ENCODE results near the gene CLCN4.

CLCN4 gene

DNA sequence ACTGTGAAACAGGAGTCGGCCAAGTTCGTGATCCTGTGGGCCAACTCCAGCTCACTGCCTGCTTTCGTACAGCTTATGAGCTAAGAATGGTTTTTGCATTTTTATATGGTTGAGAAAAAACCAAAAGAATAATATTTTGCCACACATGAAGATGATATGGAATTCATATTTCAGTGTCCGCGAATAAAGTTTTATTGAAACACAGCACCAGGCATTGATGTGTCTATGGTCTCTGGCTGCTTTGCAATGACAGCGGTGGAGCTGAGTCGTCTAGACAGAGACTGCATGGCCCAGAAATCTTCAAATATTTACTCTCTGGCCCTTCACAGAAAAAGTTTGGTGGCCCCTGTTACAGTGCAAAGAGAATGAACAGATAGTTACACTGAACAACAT, 20.2 kb downstream of the CLCN4 start:
- H3K27me3 ChIP-seq (ENCODE audit: control insufficient read depth, insufficient read depth, low read length) = peaks cover 4% of the 10 kb centered on the region; the same call in 1 of the 2 replicates
- peaks cover 42% of the 10 kb centered on the region for H3K4me1 ChIP-seq (ENCODE audit: control insufficient read depth, insufficient read depth, low read length)

DNA sequence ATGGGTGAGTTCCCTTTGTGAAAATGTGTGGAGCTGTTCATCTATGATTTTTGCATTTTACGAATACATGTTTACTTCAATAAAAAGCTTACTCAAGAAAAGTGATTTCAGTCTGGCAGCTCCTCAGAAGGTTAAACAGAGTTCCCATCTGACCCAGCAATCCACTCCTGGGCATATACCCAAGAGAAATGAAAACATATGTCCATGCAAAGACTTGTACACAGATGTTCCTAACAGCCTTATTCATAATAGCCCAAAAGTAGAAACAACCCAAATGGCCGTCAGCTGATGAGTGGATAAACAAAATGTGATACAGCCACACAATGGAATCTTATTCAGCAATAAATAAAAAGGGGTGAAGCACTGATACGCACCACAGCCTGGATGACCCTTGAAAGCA, 20.8 kb downstream of the CLCN4 start:
- H3K9ac ChIP-seq (ENCODE audit: low read length) = no peak overlapping the region
- peaks cover 37% of the 10 kb centered on the region for H3K4me1 ChIP-seq (ENCODE audit: control insufficient read depth, insufficient read depth, low read length)
- H3K27ac ChIP-seq (ENCODE audit: low read depth, low read length) = no peak overlapping the region
- peaks cover 4% of the 10 kb centered on the region; the same call in 1 of the 2 replicates for H3K27me3 ChIP-seq (ENCODE audit: control insufficient read depth, insufficient read depth, low read length)
- H3K36me3 ChIP-seq (ENCODE audit: control insufficient read depth, insufficient read depth, low read length) = no peaks in the 10 kb centered on the region
- H3K9me3 ChIP-seq (ENCODE audit: control insufficient read depth, insufficient read depth, low read depth, low read length) = no peaks in the 10 kb centered on the region
- no peak overlapping the region for H3K4me3 ChIP-seq (ENCODE audit: low read depth, low read length)

More for the DNA sequence above, 20.2 kb downstream of the CLCN4 start:
- Histone ChIP-seq H3K4me3 (ENCODE audit: low read depth, low read length) (no peak overlapping the region), H3K36me3 (ENCODE audit: control insufficient read depth, insufficient read depth, low read length) (no peaks in the 10 kb centered on the region), H3K9me3 (ENCODE audit: control insufficient read depth, insufficient read depth, low read depth, low read length) (no peaks in the 10 kb centered on the region), H3K9ac (ENCODE audit: low read length) (no peak overlapping the region), H3K27ac (ENCODE audit: low read depth, low read length) (no peak overlapping the region)

DNA sequence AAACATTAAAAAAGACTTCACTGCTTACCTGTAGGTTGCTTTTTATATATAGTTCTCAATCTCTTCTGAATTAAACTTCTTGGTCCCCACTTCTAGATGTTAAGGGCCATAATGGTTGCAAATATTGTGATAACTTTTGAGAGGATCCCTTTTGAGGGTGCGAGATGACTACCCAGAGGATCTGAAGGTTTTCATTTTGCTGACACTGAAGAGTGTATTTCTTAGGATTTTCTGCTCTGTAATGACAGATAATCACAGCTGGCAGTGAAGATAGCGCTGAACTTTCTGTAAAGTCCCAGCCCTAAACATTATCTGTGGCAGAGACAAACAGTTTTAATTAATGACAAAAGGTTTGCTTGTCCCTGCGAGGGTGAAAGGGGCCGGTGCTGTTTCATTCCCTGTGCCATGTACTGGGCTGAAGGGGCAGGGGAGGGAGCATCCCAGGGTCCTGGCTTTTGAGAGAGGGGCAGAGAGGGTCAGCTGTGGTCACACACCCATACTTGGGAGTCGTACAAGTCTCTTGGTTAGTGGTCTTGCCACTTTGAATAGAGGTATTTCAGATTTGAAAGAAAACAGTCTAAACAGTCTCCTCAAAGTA, 22.2 kb downstream of the CLCN4 start:
- no peak overlapping the region for H3K27ac ChIP-seq (ENCODE audit: low read depth, low read length)
- H3K9me3 ChIP-seq (ENCODE audit: control insufficient read depth, insufficient read depth, low read depth, low read length) = no peaks in the 10 kb centered on the region
- no peaks in the 10 kb centered on the region for H3K36me3 ChIP-seq (ENCODE audit: control insufficient read depth, insufficient read depth, low read length)
- H3K4me3 ChIP-seq (ENCODE audit: low read depth, low read length) = no peak overlapping the region
- H3K27me3 ChIP-seq (ENCODE audit: control insufficient read depth, insufficient read depth, low read length) = peaks cover 8% of the 10 kb centered on the region; the same call in 1 of the 2 replicates
- no peak overlapping the region for H3K9ac ChIP-seq (ENCODE audit: low read length)
- peaks cover 25% of the 10 kb centered on the region for H3K4me1 ChIP-seq (ENCODE audit: control insufficient read depth, insufficient read depth, low read length)

DNA sequence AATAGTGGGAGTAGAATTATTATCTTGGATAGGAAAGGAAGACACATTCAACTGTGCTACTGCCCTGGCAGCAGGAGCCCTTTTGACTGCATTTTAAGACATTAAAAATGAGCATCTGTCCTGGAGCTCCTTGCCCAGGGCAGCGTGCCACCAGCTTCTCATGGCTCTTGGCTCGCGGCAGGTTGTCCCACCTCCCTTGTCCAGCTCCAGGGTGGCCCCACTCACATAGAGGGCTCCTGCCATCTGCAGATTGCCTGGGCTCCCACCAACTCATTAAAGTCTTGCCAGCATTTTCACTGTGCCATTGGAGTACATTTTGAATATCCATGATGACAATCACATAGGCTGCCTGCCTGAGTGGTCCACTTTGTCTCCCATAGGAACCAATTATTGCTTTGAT, 27.0 kb downstream of the CLCN4 start:
- Histone ChIP-seq H3K9me3 (ENCODE audit: control insufficient read depth, insufficient read depth, low read depth, low read length) (no peaks in the 10 kb centered on the region), H3K9ac (ENCODE audit: low read length) (no peak overlapping the region), H3K4me3 (ENCODE audit: low read depth, low read length) (no peak overlapping the region), H3K27ac (ENCODE audit: low read depth, low read length) (no peak overlapping the region), H3K4me1 (ENCODE audit: control insufficient read depth, insufficient read depth, low read length) (peaks cover under 1% of the 10 kb centered on the region; the same call in 1 of the 2 replicates), H3K27me3 (ENCODE audit: control insufficient read depth, insufficient read depth, low read length) (peaks cover 5% of the 10 kb centered on the region; the same call in 1 of the 2 replicates), H3K36me3 (ENCODE audit: control insufficient read depth, insufficient read depth, low read length) (no peaks in the 10 kb centered on the region)

DNA sequence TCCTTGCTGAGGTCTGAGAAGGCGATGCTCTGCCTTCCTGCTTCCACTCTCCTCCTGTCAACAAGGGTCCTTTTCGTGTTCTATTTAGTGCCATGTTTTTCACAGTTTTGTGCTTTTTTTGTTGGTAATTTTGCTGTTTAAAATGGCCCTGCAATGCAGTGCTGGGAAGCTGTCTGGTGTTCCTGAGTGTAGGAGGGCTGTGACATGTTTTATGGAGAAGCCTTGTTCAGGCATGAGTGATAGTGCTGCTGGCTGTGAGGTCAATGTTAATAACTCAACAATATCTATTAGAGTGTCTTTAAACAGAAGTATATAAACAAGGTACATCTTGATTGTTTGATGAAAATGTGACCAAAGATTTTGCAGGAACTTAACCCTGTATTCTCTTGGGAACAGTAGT, 27.6 kb downstream of the CLCN4 start:
- H3K4me3 ChIP-seq (ENCODE audit: low read depth, low read length) = no peak overlapping the region
- H3K4me1 ChIP-seq (ENCODE audit: control insufficient read depth, insufficient read depth, low read length) = peaks cover 7% of the 10 kb centered on the region
- H3K9ac ChIP-seq (ENCODE audit: low read length) = no peak overlapping the region
- H3K9me3 ChIP-seq (ENCODE audit: control insufficient read depth, insufficient read depth, low read depth, low read length) = no peaks in the 10 kb centered on the region
- no peaks in the 10 kb centered on the region for H3K36me3 ChIP-seq (ENCODE audit: control insufficient read depth, insufficient read depth, low read length)
- no peak overlapping the region for H3K27ac ChIP-seq (ENCODE audit: low read depth, low read length)
- H3K27me3 ChIP-seq (ENCODE audit: control insufficient read depth, insufficient read depth, low read length) = peaks cover 5% of the 10 kb centered on the region; the same call in 1 of the 2 replicates

DNA sequence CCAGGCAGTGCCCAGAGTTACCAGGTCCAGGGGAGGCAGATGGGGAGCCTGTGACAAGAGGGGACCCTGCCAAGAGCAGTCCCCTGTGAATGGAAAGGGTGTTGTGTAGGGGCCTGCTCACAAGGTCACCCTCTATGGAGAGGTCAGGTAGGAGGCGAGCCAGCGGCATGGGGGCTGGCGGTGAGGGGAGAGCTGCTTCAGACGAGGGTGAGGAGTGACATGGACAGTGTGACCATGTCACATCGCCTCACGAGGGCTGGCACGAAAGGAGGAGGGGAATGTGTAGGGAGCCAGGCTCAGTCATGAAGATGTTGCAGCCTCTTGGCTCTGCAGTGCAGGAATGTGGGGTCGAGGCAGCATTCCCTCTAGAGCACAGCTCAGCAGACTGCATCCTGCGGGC, 29.6 kb downstream of the CLCN4 start:
- H3K4me3 ChIP-seq (ENCODE audit: low read depth, low read length) = no peak overlapping the region
- no peak overlapping the region for H3K9ac ChIP-seq (ENCODE audit: low read length)
- H3K27ac ChIP-seq (ENCODE audit: low read depth, low read length) = no peak overlapping the region
- H3K4me1 ChIP-seq (ENCODE audit: control insufficient read depth, insufficient read depth, low read length) = peaks cover 8% of the 10 kb centered on the region
- peaks cover 5% of the 10 kb centered on the region; the same call in 1 of the 2 replicates for H3K27me3 ChIP-seq (ENCODE audit: control insufficient read depth, insufficient read depth, low read length)
- no peaks in the 10 kb centered on the region for H3K36me3 ChIP-seq (ENCODE audit: control insufficient read depth, insufficient read depth, low read length)
- H3K9me3 ChIP-seq (ENCODE audit: control insufficient read depth, insufficient read depth, low read depth, low read length) = no peaks in the 10 kb centered on the region

DNA sequence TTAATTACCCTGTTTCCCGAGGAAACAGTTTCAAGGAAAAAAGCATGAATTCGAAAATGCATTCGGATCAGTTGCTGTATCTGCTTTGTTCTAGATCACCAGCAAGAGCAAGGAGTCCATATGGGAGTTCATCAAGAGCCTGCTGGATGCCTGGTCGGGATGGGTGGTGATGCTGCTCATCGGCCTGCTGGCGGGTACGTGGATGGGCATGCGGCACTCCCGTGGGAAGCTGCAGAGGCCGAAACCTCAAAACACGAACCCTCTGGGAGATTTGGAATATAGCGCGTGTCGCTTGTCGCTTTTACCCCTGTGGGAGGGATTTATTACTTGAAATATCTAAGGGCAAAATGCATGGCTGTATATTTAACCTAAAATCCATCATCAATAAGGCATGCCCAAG, 30.6 kb downstream of the CLCN4 start:
- Histone ChIP-seq H3K9me3 (ENCODE audit: control insufficient read depth, insufficient read depth, low read depth, low read length) (no peaks in the 10 kb centered on the region), H3K4me1 (ENCODE audit: control insufficient read depth, insufficient read depth, low read length) (peaks cover 8% of the 10 kb centered on the region), H3K27me3 (ENCODE audit: control insufficient read depth, insufficient read depth, low read length) (peaks cover 5% of the 10 kb centered on the region; the same call in 1 of the 2 replicates), H3K36me3 (ENCODE audit: control insufficient read depth, insufficient read depth, low read length) (no peaks in the 10 kb centered on the region), H3K4me3 (ENCODE audit: low read depth, low read length) (no peak overlapping the region), H3K9ac (ENCODE audit: low read length) (no peak overlapping the region), H3K27ac (ENCODE audit: low read depth, low read length) (no peak overlapping the region)

DNA sequence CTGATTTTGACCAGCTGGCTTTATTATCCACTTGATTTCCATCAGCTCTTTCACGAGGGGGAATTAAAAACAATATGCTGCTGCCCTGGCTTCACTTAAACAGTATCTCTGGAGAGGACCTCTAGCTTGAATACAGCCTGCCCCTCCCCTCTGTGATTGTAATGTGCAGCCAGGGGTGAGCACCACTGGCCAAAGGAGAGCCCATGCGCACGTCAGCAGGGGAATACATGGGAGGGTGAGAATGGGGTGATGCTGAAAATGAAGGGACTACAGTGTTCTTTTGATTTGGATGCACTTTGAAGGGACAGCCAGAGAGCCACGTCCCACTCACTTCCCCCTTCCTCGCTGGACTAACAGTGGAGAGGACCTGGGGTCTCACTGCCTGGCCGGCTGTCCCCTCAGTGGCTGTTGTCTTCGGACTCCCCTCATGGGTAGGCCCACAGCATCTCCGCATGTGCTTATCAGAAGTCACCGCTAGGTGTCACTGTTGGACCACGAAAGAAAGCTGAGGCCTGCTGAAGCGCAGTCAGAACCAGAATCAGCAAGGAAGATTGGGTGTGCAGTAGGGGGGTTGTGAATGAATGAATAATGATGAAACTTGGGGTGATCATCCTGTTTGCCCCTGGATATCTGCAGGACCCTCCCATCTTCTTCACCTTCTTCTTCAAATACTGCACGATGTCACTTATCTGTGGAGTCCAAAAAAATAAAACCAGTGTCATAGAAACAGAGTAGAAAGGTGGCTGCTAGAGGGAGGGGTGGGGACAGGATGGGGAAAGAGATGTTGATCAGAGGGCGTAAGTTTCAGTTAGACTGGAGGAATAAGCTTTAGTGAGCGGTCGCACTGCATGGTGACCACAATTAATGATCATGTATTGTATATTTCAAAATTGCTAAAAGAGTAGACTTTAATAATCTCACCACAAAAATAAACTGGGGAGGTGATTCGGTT, 32.8 kb downstream of the CLCN4 start:
- Histone ChIP-seq H3K27me3 (ENCODE audit: control insufficient read depth, insufficient read depth, low read length) (no peaks in the 10 kb centered on the region), H3K27ac (ENCODE audit: low read depth, low read length) (no peak overlapping the region), H3K4me3 (ENCODE audit: low read depth, low read length) (no peak overlapping the region), H3K36me3 (ENCODE audit: control insufficient read depth, insufficient read depth, low read length) (no peaks in the 10 kb centered on the region), H3K9ac (ENCODE audit: low read length) (no peak overlapping the region), H3K9me3 (ENCODE audit: control insufficient read depth, insufficient read depth, low read depth, low read length) (no peaks in the 10 kb centered on the region), H3K4me1 (ENCODE audit: control insufficient read depth, insufficient read depth, low read length) (peaks cover 8% of the 10 kb centered on the region)

DNA sequence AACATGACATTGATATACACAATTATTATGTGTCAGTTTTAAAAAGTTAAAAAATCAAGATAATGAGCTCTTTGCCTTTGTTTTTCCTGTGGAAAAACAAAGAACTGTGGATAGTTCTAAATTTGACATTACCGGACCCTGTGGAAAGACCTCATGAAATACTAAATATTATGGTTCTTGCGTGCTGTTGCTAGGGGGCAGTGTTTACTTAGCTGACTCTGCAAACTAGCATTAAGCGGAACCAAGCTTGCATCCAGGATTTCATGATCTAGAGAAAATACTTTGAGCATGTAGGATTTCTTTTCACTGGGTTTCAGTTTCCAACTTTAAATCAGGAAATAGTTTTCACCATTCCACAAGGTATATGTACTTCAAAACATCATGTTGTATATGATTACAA, 33.6 kb downstream of the CLCN4 start:
- no peak overlapping the region for H3K9ac ChIP-seq (ENCODE audit: low read length)

DNA sequence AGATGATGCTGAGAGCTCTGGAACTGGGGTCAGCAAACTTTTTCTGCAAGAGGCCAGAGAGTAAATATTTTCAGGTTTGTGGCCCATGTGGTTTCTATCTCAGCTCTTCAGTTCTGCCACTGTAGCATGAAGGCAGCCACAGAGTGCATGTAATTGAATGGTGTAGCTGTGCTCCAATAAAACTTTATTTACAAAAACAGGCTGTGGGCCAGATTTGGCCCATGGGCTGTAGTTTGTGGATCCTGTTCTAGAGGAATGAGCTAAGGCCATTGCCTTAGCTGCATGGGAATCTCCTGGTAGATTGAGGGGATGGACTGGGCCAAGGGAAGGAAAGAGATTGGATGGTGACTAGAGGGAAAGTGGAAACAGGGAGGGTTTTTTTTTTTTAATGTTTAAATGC, 36.8 kb downstream of the CLCN4 start:
- Histone ChIP-seq H3K9me3 (ENCODE audit: control insufficient read depth, insufficient read depth, low read depth, low read length) (no peaks in the 10 kb centered on the region), H3K36me3 (ENCODE audit: control insufficient read depth, insufficient read depth, low read length) (peaks cover 12% of the 10 kb centered on the region; the same call in 1 of the 2 replicates), H3K4me1 (ENCODE audit: control insufficient read depth, insufficient read depth, low read length) (peaks cover 8% of the 10 kb centered on the region), H3K27ac (ENCODE audit: low read depth, low read length) (no peak overlapping the region), H3K4me3 (ENCODE audit: low read depth, low read length) (no peak overlapping the region), H3K27me3 (ENCODE audit: control insufficient read depth, insufficient read depth, low read length) (no peaks in the 10 kb centered on the region), H3K9ac (ENCODE audit: low read length) (no peak overlapping the region)

More for the DNA sequence above, 33.6 kb downstream of the CLCN4 start:
- H3K4me3 ChIP-seq (ENCODE audit: low read depth, low read length) = no peak overlapping the region
- H3K27me3 ChIP-seq (ENCODE audit: control insufficient read depth, insufficient read depth, low read length) = no peaks in the 10 kb centered on the region
- H3K4me1 ChIP-seq (ENCODE audit: control insufficient read depth, insufficient read depth, low read length) = peaks cover 8% of the 10 kb centered on the region
- 0 out of 2 replicates have a peak, but pooled peaks cover 1% of the 10 kb centered on the region for H3K36me3 ChIP-seq (ENCODE audit: control insufficient read depth, insufficient read depth, low read length)
- H3K27ac ChIP-seq (ENCODE audit: low read depth, low read length) = no peak overlapping the region
- H3K9me3 ChIP-seq (ENCODE audit: control insufficient read depth, insufficient read depth, low read depth, low read length) = no peaks in the 10 kb centered on the region

DNA sequence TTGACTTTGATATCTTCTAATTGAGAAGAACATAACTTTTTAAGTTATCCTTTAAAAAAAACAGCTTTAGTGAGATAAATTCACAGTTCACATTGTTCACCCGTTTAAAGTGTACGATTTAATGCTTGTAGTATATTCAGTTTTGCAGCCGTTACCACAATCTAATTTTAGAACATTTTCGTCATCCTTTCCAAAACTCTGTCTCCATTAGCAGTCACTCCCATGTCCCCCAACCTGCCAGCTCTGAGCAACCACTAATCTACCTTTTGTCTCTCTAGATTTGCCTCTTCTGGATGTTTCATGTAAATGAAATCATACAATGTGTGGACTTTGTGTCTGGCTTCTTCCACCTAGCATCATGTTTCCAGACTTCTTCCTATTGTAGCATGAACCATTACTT, 38.6 kb downstream of the CLCN4 start:
- no peak overlapping the region for H3K27ac ChIP-seq (ENCODE audit: low read depth, low read length)
- no peak overlapping the region for H3K9ac ChIP-seq (ENCODE audit: low read length)
- H3K4me1 ChIP-seq (ENCODE audit: control insufficient read depth, insufficient read depth, low read length) = no peaks in the 10 kb centered on the region
- no peaks in the 10 kb centered on the region for H3K27me3 ChIP-seq (ENCODE audit: control insufficient read depth, insufficient read depth, low read length)
- no peak overlapping the region for H3K4me3 ChIP-seq (ENCODE audit: low read depth, low read length)
- peaks cover 12% of the 10 kb centered on the region; the same call in 1 of the 2 replicates for H3K36me3 ChIP-seq (ENCODE audit: control insufficient read depth, insufficient read depth, low read length)
- no peaks in the 10 kb centered on the region for H3K9me3 ChIP-seq (ENCODE audit: control insufficient read depth, insufficient read depth, low read depth, low read length)
